WTC11 (cell line): ENCODE measurements around the gene SLC25A11.

Experiments
- CTCF ChIP-seq: fragments of 200-600 bp; IDR thresholded peaks from 2 replicates; pipeline ENCODE4 v1.8.0; 2022; ENCODE audit warnings: antibody characterized with exemption
- E2F1 ChIP-seq: sonication (generic); formaldehyde crosslinking; IDR thresholded peaks from 2 replicates; pipeline ENCODE4 v1.8.0; 2022; ENCODE audit warnings: mild to moderate bottlenecking, missing genetic modification reagents
- ELF4 ChIP-seq: sonication (generic); formaldehyde crosslinking; IDR thresholded peaks from 2 replicates; pipeline ENCODE4 v1.8.1; 2022; ENCODE audit warnings: low read depth, mild to moderate bottlenecking, moderate library complexity, missing genetic modification reagents
- FOXP4 ChIP-seq: sonication (generic); formaldehyde crosslinking; IDR thresholded peaks from 2 replicates; pipeline ENCODE4 v1.8.0; 2022; ENCODE audit warnings: mild to moderate bottlenecking, missing genetic modification reagents
- MLX ChIP-seq: sonication (generic); formaldehyde crosslinking; IDR thresholded peaks from 2 replicates; pipeline ENCODE4 v1.8.1; 2023; ENCODE audit warnings: mild to moderate bottlenecking, missing genetic modification reagents, moderate library complexity
- MXD4 ChIP-seq: fragments of 250-450 bp; sonication (Bioruptor Pico); IDR thresholded peaks from 2 replicates; pipeline ENCODE4 v1.8.0; 2021; ENCODE audit warnings: mild to moderate bottlenecking, moderate library complexity, borderline replicate concordance
- NFE2L1 ChIP-seq: sonication (generic); formaldehyde crosslinking; IDR thresholded peaks from 2 replicates; pipeline ENCODE4 v1.8.1; 2023; ENCODE audit warnings: missing genetic modification reagents
- NFYB ChIP-seq: sonication (generic); formaldehyde crosslinking; conservative IDR thresholded peaks from 2 replicates; pipeline ENCODE4 v1.8.0; 2022; ENCODE audit warnings: low read depth, missing genetic modification reagents
- TEAD1 ChIP-seq: sonication (generic); formaldehyde crosslinking; IDR thresholded peaks from 2 replicates; pipeline ENCODE4 v1.8.0; 2022; ENCODE audit warnings: mild to moderate bottlenecking, missing genetic modification reagents
- ZNF121 ChIP-seq: sonication (generic); formaldehyde crosslinking; IDR thresholded peaks from 2 replicates; pipeline ENCODE4 v1.8.0; 2023; ENCODE audit warnings: missing genetic modification reagents

- TF ChIP-seq CTCF (no peak), TEAD1 (CRISPR knock-in tag) (no peak), MLX (CRISPR knock-in tag) (no peak), NFYB (CRISPR knock-in tag) (no peak), ELF4 (CRISPR knock-in tag) (no peak), FOXP4 (CRISPR knock-in tag) (no peak), ZNF121 (CRISPR knock-in tag) (no peak), E2F1 (CRISPR knock-in tag) (no peak), MXD4 (CRISPR knock-in tag) (no peak), NFE2L1 (CRISPR knock-in tag) (no peak)
Measured at GRCh38 chr17:4945176-4945943, 5.5 kb upstream of the SLC25A11 start.
